HG02943 (cell line): ENCODE measurements around the gene BCL2.
"Not testable (repeated sequence)": the region's sequence is repeated elsewhere in the genome, so short reads cannot be mapped to it uniquely, and the experiment has no call there.

Experiments used
- ATAC-seq: cut with Tn5 transposase; IDR thresholded peaks from one replicate; pipeline ENCODE4 v1.9.1; 2021; ENCODE audit warnings: mild to moderate bottlenecking, low read depth, moderate library complexity; ENCODE audit not compliant: unreplicated experiment

Gene BCL2

DNA sequence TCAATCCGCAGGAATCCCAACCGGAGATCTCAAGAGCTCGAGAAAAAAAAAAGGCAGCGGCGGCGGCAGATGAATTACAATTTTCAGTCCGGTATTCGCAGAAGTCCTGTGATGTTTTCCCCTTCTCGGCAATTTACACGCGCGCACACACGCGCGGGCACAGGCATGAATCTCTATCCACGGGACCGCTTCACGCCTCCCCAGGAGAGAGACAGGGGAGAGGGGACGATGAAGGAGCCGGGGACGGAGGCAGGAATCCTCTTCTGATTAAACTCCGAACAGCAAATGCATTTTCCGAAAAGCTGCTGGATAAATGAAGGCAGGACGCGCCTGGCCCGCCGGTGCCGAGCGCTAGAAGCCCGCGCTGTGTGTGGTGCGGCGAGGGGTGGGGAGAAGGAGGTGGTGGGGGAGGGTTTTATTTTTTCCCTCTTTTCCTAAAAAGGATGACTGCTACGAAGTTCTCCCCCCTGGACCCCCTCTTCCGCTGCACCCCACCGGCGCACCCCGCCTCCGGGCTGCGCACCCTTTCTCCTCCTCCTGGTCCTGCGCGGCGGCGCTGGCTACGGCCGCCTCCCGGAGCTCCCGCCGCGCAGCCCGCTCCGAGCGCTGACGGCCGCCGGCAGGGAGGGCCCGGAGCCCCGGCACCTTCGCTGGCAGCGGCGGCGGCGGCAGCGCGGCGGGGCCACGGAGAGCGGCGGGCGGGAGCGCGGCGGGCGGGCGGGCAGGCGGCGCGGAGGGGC is at the start of gene BCL2:
Gene BCL2, minus strand, starts transcription at position 387 of the 740 bp plus-strand sequence.
- ATAC-seq, result peak; percentile 4

DNA sequence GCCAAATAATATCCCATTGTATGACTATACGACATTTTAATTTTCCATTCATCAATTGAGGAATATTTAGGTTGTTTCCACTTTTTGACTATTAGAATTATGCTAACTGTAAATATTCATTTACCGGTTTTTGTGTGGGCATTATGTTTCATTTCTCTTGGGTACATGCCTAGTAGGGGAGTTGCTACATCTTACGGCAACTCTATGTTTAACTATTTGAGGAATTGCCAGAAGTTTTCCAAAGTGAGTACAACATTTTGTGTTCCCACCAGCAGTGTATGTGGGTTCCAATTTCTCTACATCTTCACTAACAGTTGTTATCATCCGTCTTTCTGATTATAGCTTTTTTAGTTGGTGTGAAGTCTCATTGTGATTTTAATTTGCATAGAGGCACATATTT is 49.0 kb upstream of the BCL2 start:
- ATAC-seq, result no peak

DNA sequence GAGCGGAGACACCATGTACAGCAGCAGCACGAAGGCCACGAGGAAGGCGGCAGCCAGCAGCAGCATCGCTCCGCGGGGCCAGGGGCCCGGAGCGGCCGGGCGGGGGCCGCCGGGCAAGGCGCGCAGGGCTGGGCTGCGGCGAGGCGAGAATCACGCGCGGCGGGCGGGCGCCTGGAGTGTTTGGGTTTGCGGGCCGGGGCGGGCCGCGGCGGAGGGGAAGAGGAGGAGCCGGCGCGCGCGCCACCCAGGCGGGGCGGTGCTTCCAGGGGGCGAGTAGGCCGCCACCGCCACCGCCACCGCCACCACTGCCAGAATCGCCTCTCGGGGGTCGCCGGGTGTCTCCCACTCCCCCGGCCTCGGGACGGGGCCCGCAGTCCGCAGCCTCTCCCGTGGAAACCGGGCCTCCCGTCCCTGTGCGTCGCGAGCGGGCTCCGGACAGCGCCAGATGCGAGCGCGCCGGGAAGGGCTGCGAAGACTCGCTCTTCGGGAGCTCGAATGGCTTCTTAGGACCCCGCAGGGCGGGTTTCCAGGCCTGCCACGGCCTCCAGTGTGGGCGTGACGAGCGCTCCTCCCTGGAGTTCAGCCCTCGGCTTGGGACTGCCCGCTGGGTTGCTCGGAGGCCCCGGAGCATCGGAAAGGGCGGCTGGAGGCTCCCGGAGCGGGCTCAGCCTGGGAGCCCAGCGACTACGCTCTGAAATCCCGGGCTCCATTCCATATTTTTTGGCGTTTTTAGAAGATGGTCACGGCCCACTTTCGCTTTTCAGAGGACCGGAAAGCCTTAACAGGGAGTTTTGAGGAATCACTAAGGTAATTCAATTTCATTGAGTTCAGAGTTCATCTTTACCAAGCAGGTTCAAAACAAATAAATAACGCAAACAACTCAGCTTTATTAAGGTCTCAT is 47.7 kb upstream of the BCL2 start, which contains the start of gene KDSR:
Gene KDSR, minus strand, starts transcription at position 154 of the 901 bp plus-strand sequence. Its CDS starts 88 bp downstream, at position 66.
- ATAC-seq, result peak; percentile 82

DNA sequence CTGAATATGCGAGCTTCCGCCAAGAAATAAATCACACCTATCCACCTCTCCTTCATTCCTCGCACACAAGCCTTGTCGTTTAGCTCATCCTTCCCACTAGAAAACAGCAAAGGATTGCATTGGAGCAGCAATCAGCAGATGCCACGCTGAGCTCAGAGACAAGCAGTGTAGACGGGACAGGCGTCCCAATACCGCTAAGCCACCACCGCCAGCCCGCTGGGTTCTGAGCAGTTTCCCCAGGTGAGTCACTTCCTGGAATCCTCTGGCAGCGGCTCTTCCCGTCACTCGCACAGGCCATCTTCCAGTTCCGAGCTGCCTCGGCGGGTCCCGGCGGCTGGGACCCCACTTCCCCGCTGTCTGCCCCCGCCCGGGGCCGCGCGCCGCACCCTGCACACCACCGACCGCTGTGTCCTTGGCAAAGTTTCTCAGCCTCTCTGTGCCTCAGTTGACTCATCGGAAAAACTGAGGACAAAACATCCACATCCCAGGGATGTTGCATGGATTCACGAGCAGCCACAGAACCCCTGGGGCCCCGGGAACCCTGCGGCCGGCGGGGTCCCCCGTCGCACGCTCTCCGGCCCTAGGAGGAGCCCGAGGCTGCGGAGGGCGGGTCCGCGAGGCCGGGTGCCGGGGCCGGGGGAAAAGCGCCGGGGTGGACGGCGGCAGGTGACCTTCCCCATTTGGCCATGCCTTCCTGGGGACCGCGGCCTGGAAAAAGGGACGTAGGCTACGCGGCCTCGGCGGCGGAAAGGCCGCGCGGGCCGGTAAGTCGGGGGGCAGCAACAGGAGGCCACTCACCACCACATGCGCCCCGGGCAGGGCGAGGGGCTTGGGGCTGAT is 46.9 kb upstream of the BCL2 start:
- peak; percentile 35 for ATAC-seq

DNA sequence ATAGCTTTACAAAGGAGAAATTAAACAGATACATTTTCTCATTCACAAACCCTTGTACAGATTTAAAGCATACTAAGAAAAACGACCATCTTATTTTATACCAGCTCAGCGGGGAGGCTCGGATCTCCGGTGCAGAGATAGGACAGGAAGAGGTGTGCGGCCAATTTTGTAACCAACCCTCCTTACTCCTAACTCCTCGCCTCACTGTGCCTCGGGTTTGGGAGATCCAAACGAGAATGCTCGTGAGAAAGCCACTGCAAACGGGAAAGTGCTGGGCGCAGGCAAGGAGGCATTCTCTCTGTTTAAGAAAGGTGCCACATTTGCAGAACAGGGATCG is 46.3 kb upstream of the BCL2 start:
- no peak for ATAC-seq

DNA sequence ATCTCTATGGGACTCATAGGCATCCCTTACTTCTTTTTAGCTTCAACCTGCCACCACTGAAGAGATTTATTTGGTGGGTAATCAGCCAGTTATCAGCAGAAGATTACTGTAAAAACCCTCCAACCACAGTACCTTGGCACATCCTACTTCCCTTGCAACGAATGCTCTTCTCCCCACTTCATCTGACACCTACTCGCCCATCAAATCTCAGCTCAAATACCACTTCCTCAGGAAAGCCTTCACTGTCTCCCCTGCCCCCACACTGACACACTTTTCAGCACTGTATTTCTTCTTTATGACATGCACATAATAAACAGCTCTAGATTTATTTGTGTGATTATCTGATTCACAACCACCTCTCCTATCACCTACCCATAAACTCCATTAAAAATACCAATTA is 44.4 kb upstream of the BCL2 start:
- ATAC-seq, result no peak

DNA sequence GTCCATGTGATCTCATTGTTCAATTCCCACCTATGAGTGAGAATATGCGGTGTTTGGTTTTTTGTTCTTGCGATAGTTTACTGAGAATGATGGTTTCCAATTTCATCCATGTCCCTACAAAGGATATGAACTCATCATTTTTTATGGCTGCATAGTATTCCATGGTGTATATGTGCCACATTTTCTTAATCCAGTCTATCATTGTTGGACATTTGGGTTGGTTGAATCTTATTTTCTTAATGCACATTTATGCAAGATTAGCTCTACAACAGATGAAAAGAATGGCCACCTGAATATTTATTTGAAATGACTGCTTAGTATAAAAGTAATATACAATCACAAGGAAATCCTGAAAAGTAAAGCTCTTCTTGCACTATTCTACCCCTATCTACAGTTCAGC is 43.9 kb upstream of the BCL2 start:
- ATAC-seq, result not testable (repeated sequence)

DNA sequence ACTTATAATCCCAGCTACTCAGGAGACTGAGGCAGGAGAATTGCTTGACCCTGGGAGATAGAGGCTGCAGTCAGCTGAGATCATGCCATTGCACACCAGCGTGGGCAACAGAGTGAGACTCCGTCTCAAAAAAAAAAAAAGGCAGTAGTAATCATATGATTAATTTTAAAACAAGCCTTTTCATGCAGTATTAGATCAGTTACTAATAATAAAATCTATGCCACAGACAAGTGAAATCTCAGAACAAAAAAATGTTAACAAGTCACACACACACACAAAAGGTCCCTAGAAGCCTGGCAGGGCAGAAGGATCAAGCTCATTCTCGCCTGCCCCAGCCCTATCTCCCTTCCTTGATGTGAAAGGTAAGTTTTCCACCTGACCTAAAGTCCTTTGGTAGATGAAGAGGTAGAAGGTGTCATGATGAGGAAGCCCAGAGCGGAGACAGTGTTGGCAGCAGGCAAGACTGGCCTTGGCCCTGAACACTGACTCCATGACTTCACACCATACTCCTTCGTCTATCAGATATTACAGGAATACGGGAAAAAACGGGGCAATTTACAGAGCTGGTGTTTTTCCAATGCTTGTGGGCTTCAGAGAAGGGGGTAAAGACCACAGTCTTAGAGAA is 36.8 kb upstream of the BCL2 start:
- ATAC-seq, result no peak

DNA sequence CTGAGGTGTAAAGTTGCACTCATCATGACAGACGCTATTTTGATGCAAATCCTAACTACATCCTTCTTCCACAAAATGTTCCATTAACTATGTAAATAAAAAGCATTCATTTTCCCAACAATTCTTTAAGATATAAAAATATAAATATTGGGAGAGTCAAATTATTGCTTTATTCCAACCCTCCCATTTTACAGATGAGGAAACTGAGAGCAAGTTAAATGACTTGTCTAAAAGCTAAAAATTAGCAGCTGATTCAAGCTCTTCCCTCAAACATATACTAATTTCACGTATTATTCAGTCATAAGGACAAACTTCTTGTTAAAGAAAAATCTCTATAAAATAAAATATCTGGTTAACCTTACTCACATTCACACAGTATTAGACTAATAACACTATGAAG is 30.7 kb upstream of the BCL2 start:
- no peak for ATAC-seq

DNA sequence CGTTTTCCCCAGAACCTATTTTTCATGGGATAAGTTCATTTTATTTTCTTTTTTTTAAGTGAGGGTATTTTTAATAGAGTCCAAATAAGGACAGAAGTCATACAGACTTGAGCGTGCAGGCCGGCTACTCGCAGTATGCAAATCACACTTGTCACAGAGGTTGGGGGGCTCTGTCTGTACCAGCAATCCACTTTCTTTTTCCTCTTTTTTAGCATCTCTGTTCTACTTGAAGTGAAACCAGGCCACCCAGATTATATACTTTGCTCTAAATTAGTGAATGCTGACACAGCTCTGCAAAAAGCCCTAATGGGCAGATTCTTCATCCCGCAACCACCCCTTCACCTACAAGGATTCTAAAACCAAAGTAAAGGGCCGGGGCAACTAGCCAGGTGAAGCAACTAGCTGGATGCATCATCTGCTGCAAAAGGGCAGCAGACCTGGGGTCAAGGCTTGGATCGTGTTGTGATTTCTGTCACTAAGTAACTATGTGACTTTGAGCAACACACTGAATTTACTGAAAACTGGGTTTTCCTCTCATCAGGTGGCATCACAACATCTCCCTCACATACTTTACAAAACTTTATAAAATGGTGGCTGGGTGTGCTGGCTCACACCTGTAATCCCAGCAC is 29.1 kb upstream of the BCL2 start:
- no peak for ATAC-seq

DNA sequence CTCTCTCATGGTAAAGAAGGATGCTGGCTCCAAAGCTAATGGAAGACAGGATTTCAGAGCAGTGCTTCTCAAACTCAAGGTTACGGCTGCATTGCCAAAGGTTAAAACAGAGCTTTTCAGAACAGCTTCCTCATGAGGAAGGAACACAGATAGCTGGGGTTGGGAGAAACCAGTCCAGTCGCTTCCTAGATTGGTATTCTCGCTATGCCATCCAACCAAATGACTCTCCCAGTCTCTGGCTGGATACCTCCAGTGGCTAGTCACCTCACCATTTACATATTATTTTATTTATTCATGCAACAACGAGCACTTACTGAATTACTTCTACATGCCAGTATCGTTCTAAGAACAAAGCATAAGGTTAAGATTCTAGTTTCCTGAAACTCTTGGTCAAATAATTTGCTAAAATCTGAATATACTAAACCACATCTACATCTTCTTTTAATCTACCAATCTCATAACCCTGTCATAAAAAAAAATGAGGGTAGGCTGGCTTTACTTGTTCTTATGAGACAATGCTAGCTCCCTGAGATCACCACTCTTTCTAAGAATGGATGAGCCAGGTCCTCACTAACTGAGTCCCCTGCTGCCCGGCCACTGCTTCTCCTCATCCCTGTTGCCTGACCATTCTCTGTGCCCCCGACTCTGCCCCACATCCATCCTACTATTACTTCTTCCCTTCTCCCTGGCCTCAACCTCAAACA is 27.1 kb upstream of the BCL2 start:
- no peak for ATAC-seq

DNA sequence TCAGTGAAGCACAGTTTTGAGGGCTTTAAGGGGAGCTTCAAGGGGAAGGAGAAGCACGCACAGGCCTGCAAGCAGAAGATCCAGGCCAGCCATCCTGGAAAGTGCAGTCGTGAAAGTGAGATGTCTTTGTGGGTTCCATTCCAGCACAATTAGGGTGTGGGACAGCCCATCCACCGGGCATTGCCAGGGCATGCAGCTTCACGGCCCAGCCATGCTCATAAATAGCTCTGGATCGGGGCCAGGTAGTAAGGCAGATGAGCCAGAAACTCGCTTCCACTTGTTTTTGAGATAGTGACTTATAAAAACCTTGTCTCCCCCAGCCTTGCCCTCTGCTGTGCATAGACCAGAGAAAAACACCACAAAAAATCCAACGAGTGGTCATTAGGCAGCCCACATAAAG is 26.5 kb upstream of the BCL2 start:
- no peak for ATAC-seq

DNA sequence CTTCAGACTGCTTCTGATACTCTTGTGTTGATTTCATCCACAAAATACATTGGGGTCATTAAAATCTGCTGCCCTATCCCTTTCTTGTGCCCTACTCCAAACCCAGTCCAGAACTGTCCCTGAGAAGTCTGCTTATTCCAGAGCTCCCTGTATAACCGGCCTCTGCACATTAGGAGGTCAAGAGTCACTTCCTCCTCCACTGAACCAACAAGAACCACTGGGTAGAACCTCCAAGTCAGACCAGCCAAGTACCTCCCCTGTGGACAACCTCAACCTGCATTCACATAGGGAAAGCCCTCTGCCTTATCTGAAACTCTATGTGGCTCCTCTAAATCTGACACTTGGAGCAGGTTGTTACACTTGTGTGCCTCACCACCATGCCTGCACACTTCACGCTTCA is 25.3 kb upstream of the BCL2 start:
- ATAC-seq, result no peak

DNA sequence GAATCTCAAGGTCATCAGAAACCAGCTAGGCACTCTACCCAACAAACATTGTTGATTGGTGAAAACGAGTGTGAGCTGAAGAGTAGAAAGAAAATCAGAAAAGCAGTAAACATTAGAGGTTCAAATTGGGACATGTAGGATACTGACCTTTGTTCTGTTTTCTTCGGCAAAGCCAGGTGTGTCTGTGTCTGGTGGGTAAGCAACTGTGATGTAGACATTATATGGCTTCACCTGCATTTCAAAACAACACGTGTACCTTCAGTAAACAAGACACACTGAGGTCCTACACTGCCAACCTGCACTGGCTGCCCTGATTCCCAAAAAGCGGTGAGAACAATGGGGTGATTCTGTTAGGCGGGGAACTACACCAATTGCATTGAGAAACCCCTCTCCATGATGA is 24.7 kb upstream of the BCL2 start:
- ATAC-seq, result no peak

DNA sequence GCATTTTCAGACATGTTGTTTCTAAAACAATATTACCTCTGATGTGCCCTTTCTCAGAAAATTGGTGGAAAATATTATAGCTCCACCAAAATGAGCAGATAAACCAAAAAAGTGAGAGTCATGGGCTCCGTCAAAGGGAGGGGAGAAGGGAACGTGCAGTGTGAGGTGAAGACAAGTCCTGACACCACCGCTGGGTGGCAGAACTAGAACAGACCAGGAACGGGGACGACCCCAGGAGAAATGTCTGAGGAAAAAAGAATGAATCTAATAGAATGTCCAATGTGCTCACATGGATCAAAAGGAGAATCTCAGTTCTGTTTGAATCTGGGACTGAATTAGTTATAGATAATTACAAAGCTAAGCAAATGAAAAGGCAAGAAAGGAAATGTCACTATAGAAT is 22.6 kb upstream of the BCL2 start:
- no peak for ATAC-seq

DNA sequence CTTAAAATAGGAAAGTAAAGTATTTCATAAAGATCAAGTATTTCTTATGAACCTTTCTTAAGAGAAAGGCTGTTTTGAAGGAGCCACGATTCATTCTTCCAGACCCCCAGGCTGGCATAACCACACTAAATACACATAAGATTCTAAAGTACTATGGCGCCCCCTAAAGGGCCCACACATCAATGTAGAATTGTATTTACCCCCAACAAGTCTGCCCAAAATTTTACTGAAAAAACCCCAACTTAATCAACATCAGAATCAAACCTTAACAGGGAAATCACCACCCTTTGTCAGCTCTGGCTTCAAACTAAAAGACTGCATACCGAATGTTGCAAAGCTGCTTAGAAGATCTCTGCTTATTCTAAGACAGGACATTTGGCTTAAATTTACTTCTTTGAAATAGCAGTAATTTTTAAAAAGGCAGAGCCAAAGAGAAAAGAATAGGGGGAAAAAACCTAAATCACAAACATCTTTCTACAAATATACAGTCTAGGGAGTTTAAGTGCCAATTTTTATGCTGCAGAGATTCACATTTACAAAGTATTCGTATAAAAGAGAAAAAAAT is 20.4 kb upstream of the BCL2 start:
- ATAC-seq, result no peak

DNA sequence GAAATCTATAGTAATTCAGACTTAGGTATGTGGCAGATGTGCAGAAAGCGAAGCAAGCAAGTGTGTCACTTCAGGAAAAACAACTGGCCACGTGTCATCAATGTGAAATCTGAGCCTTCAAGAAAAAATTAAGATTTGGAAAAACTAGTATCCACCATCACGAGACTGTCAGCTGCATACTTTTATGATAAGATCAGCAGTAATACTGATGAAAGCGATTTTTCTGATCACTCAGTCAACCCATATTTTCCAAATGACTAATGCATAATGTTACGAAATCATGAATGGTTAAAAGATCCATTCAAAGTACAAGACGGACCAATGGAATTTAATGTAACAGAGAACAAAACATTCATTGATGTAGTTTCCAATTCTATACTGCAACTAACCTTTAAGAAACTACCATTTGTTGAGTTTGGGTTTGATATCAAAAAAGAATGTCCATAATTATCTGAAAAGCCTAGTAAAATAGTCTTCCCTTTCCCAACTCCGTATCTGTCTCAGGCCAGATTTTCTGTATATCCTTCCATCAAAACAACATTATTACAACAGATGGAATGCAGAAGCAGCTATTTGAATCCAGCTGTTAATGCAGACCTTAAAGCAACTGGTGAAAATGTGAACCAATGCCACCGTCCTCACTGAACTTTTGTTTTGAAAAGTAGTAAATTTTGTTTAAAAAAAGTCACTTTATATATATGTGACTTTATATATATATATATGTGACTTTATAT is 17.0 kb upstream of the BCL2 start:
- no peak for ATAC-seq

DNA sequence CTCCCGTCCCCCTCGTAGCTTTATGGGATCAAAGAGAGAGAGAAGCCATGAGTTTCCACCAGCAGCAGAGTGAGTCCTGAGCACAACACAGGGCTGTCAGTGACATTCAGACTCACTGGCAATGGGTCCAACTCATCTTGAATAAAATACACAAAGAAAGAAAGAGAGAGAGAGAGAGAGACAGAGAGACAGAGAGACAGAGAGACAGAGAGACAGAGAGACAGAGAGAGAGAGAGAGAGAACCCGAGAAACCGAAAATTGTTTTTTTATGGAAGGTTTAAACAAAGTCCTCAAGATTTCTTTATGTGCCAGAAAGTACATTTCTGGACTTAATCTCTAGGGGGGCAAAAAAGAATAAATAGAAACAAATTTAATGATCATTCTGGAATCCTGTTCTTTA is 11.5 kb upstream of the BCL2 start:
- no peak for ATAC-seq
